Measurements from ENCODE around the gene KRTAP10-11.

GRCh38 chr21:44611551-44611950 lies 34.7 kb upstream of the KRTAP10-11 start:
- TF ChIP-seq CTCF (conservative IDR thresholded peaks at IDR 0.05 in 1 of 2, IDR thresholded peaks at IDR 0.05 in 1 of 2; ENCODE audit: low read depth in 1 of 2, low read length in 2 of 2) (no peak), EZH2 (IDR thresholded peaks at IDR 0.05; ENCODE audit: low read length, missing control alignments) (no peak)

Data from fibroblast of lung (primary cell).